Activated CD4-positive, alpha-beta T cell treated with anti-CD3 and anti-CD28 coated beads, Interleukin-2, amount 10 ng/mL, durations not matched to agents 24 days and 14 days (primary cell): ENCODE results near the gene PDZD4. TPM values are rescaled to one million over a fixed set of nuclear protein-coding genes. Genes with fewer than 3 reads are reported as not detected.

ENCODE experiments used
- DNase-seq: peaks from one replicate; pipeline ENCODE4 v3.0.0; 2022
- H3K27ac Mint-ChIP-seq: one replicate; pipeline ENCODE4 v1.8.0; 2022; ENCODE audit warnings: mild to moderate bottlenecking, mixed read lengths
- H3K27me3 Mint-ChIP-seq: one replicate; pipeline ENCODE4 v1.8.0; 2022; ENCODE audit warnings: mixed read lengths
- H3K36me3 Mint-ChIP-seq: one replicate; pipeline ENCODE4 v1.8.0; 2022; ENCODE audit warnings: low read depth, mild to moderate bottlenecking, mixed read lengths
- H3K4me1 Mint-ChIP-seq: one replicate; pipeline ENCODE4 v1.8.0; 2021; ENCODE audit warnings: mixed read lengths
- H3K4me3 Mint-ChIP-seq: one replicate; pipeline ENCODE4 v1.8.0; 2022; ENCODE audit warnings: mild to moderate bottlenecking, moderate library complexity, mixed read lengths
- H3K9me3 Mint-ChIP-seq: one replicate; pipeline ENCODE4 v1.8.0; 2021; ENCODE audit warnings: mixed read lengths
- intact Hi-C: fragments of 100-400 bp; cut with micrococcal nuclease; formaldehyde crosslinking; loops from one replicate; pipeline ENCODE4 v1.15.1; 2023
- total RNA-seq: library from RNA; stranded (reverse); gene quantifications from 2 replicates; pipeline ENCODE4 v1.2.3, GENCODE V29; 2022

PDZD4 gene
- total RNA-seq, 1 donor from 2014 or later, result 0.58 TPM

- Mint-ChIP-seq H3K9me3 (no peaks in the 10 kb centered on the region), H3K4me1 (peaks cover 6% of the 10 kb centered on the region), H3K4me3 (no peak overlapping the region), H3K27ac (no peak overlapping the region), H3K27me3 (no peaks in the 10 kb centered on the region), H3K36me3 (no peaks in the 10 kb centered on the region)
- intact Hi-C loops, result no loop called here
- DNase-seq, result no peak
Measured at GRCh38 chrX:153768311-153769157, 61.8 kb downstream of the PDZD4 start.

- Mint-ChIP-seq H3K27ac (no peak overlapping the region), H3K4me1 (peaks cover 6% of the 10 kb centered on the region), H3K9me3 (no peaks in the 10 kb centered on the region), H3K36me3 (no peaks in the 10 kb centered on the region), H3K27me3 (no peaks in the 10 kb centered on the region), H3K4me3 (no peak overlapping the region)
- no peak for DNase-seq
- intact Hi-C loops, result no loop called here
Measured at GRCh38 chrX:153767674-153768055, 62.7 kb downstream of the PDZD4 start.

DNA sequence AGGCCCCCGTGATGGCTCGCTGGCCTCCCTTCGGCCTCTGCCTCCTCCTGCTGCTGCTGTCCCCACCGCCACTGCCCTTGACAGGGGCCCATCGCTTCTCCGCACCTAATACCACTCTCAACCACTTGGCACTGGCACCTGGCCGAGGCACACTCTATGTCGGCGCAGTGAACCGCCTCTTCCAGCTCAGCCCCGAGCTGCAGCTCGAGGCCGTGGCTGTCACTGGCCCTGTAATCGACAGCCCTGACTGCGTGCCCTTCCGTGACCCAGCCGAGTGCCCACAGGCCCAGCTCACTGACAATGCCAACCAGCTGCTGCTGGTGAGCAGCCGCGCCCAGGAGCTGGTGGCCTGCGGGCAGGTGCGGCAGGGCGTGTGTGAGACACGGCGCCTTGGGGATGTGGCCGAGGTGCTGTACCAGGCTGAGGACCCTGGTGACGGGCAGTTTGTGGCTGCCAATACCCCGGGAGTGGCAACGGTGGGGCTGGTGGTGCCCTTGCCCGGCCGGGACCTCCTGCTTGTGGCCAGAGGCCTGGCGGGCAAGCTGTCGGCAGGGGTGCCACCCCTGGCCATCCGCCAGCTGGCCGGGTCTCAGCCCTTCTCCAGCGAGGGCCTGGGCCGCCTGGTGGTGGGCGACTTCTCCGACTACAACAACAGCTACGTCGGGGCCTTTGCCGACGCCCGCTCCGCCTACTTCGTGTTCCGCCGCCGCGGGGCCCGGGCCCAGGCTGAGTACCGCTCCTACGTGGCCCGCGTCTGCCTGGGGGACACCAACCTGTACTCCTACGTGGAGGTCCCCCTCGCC, 63.3 kb downstream of the PDZD4 start:
- H3K9me3 Mint-ChIP-seq, result no peaks in the 10 kb centered on the region
- peak overlapping the region; percentile 24 for H3K27ac Mint-ChIP-seq
- no peak overlapping the region for H3K4me3 Mint-ChIP-seq
- no peaks in the 10 kb centered on the region for H3K36me3 Mint-ChIP-seq
- H3K27me3 Mint-ChIP-seq, result no peaks in the 10 kb centered on the region
- no peak for DNase-seq
- peaks cover 6% of the 10 kb centered on the region for H3K4me1 Mint-ChIP-seq
- intact Hi-C loops, result no loop called here

- H3K9me3 Mint-ChIP-seq, result no peaks in the 10 kb centered on the region
- no peaks in the 10 kb centered on the region for H3K36me3 Mint-ChIP-seq
- no peak overlapping the region for H3K4me3 Mint-ChIP-seq
- DNase-seq, result no peak
- no peaks in the 10 kb centered on the region for H3K27me3 Mint-ChIP-seq
- intact Hi-C loops, result no loop called here
- H3K27ac Mint-ChIP-seq, result peak overlapping the region; percentile 22
- H3K4me1 Mint-ChIP-seq, result peaks cover 6% of the 10 kb centered on the region
Measured at GRCh38 chrX:153766098-153766817, 64.1 kb downstream of the PDZD4 start.

GRCh38 chrX:153765138-153766079, 64.9 kb downstream of the PDZD4 start:
- intact Hi-C loops, result no loop called here
- Mint-ChIP-seq H3K4me3 (no peak overlapping the region), H3K36me3 (no peaks in the 10 kb centered on the region), H3K27ac (no peak overlapping the region), H3K9me3 (no peaks in the 10 kb centered on the region), H3K27me3 (no peaks in the 10 kb centered on the region), H3K4me1 (peaks cover 6% of the 10 kb centered on the region)
- no peak for DNase-seq

DNA sequence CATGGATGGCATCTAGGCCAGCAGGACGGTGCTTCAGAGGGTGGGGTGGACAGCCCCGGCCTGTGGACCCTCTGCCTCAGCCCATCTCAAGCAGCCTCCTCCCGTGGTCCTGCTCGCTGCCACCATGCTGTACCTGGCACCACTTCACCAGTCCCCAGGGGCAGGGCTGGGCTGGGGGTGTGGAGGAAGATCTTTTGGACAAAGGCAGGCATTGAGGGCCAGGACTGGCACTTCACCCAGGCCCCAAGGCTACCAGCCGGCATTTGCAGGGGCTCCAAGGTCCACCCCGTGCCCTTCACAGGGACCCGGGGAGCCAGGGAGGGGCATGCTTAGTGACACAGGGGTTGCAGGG, 65.6 kb downstream of the PDZD4 start:
- Mint-ChIP-seq H3K27ac (no peak overlapping the region), H3K4me3 (no peak overlapping the region), H3K9me3 (no peaks in the 10 kb centered on the region), H3K4me1 (peaks cover 6% of the 10 kb centered on the region), H3K36me3 (no peaks in the 10 kb centered on the region), H3K27me3 (no peaks in the 10 kb centered on the region)
- intact Hi-C loops, result loop anchor here (1.0 kb wide), 2 partner anchors 160 to 189 kb away; no protein-coding TSS in a partner anchor
- DNase-seq, result no peak

DNA sequence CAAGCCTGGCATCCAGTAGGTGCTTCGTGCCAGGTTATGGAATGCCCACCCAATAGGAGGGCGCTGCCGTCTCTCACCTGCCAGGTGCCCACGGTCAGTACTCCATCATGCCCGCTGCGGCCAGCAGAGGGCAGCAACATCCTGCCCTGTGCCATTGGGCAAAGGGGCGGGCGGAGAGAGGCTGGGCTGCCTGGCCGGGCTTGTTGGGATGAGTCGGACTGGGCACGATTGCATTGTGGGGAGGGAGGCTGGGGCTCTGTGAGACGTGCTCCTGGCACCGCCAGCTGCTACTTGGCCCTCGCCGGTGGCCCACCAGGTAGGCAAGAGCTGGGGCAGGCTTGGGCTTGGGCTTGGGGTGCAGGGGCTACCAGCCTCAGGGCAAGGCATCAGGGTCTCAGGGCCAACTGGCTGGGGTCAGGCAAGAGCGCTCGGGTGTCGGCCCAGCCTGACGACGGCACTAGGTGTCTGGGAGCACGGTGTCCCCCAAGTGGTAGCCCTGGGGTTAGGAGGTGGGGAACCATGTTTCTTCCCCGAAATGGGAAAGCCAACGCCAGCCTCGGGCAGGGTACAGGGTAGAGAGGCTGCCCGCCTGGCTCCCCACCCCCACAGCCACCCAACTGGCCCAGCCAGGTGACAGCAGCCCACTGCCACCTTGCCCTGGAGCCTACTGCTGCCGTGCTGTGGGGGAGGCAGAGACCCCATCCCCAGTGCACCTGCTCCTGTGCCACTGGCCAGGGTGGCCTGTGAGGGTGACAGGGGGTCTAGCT, 66.2 kb downstream of the PDZD4 start, which contains the start of gene PLXNB3:
PLXNB3 (plus strand) TSS at position 261 of the 767 bp plus-strand sequence. CDS start 1,287 bp downstream, outside the sequence.
- H3K27ac Mint-ChIP-seq, result no peak within 1 kb of the TSS
- no peaks in the 10 kb centered on the region for H3K9me3 Mint-ChIP-seq
- peaks cover 6% of the 10 kb centered on the region for H3K4me1 Mint-ChIP-seq
- no peaks in the 10 kb centered on the region for H3K36me3 Mint-ChIP-seq
- H3K4me3 Mint-ChIP-seq, result no peak within 1 kb of the TSS
- no peaks in the 10 kb centered on the region for H3K27me3 Mint-ChIP-seq
- intact Hi-C loops, result loop anchor here (1.0 kb wide), 2 partner anchors 160 to 189 kb away; no protein-coding TSS in a partner anchor
- DNase-seq, result peak; percentile 92

- H3K27me3 Mint-ChIP-seq, result no peaks in the 10 kb centered on the region
- no peak overlapping the region for H3K27ac Mint-ChIP-seq
- H3K4me3 Mint-ChIP-seq, result no peak overlapping the region
- no peaks in the 10 kb centered on the region for H3K9me3 Mint-ChIP-seq
- peaks cover 6% of the 10 kb centered on the region for H3K4me1 Mint-ChIP-seq
- intact Hi-C loops, result no loop called here
- no peak for DNase-seq
- H3K36me3 Mint-ChIP-seq, result no peaks in the 10 kb centered on the region
Measured at GRCh38 chrX:153763298-153763932, 66.9 kb downstream of the PDZD4 start.

DNA sequence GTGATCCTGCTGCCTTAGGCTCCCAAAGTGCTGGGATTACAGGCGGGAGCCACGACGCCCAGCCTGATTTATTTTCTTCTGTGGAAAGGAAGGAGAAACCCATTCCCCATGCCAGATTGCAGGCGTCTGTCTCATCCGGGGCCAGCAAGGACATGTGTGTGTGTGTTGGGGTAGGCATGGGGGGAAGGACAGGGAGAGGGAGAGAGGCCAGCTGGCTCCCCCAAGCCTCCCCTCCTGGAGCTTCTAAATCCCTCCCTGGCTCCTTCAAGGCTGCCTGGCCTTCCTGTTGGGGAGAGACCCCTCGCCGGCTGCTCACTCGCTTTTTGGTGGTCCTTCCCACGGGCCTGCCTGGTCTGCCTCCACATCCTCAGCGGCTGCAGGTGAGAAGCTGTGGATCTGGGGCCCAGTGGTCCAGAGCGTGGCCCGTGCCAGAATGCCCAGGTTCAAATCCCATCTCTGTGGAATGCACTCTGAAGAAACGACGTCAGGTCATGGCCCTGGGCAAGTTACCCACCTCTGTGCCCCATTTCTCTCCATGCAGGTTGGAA, 67.6 kb downstream of the PDZD4 start:
- intact Hi-C loops, result no loop called here
- no peak for DNase-seq
- Mint-ChIP-seq H3K4me1 (peaks cover 6% of the 10 kb centered on the region), H3K27me3 (peaks cover 2% of the 10 kb centered on the region), H3K4me3 (no peak overlapping the region), H3K36me3 (no peaks in the 10 kb centered on the region), H3K27ac (no peak overlapping the region), H3K9me3 (no peaks in the 10 kb centered on the region)

GRCh38 chrX:153761863-153762262, 68.5 kb downstream of the PDZD4 start:
- H3K27ac Mint-ChIP-seq, result no peak overlapping the region
- peaks cover 6% of the 10 kb centered on the region for H3K27me3 Mint-ChIP-seq
- H3K4me1 Mint-ChIP-seq, result peaks cover 6% of the 10 kb centered on the region
- H3K36me3 Mint-ChIP-seq, result no peaks in the 10 kb centered on the region
- DNase-seq, result no peak
- intact Hi-C loops, result no loop called here
- no peak overlapping the region for H3K4me3 Mint-ChIP-seq
- no peaks in the 10 kb centered on the region for H3K9me3 Mint-ChIP-seq

DNA sequence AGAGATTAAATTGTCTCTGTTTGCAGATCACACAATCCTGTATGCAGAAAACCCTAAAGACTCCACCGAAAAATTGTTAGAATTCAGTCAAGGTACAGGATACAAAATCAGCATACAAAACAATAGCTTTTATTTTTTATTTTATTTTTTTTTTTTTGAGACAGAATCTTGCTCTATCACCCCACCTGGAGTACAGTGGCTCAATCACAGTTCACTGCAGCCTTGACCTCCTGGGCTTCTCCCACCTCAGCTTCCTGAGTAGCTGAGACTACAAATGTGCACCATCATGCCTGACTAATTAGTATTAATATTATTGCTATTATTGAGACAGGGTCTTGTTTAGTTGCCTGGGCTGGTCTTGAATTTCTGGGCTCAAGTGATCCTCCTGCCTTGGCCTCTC, 75.2 kb downstream of the PDZD4 start:
- H3K27ac Mint-ChIP-seq, result no peak overlapping the region
- no peak overlapping the region for H3K4me3 Mint-ChIP-seq
- no peak for DNase-seq
- H3K4me1 Mint-ChIP-seq, result no peaks in the 10 kb centered on the region
- no peaks in the 10 kb centered on the region for H3K36me3 Mint-ChIP-seq
- intact Hi-C loops, result no loop called here
- H3K27me3 Mint-ChIP-seq, result peaks cover 13% of the 10 kb centered on the region
- H3K9me3 Mint-ChIP-seq, result no peaks in the 10 kb centered on the region
